K562 (cell line): ENCODE data around the gene EPHA1. TPM values are rescaled to one million over a fixed set of nuclear protein-coding genes. Genes with fewer than 3 reads are reported as not detected.

ENCODE experiments used
- FOXJ2 ChIP-seq: fragments of 200-800 bp; sonication (Bioruptor generic); IDR thresholded peaks from 2 replicates; pipeline ENCODE4 v1.6.1; 2016; ENCODE audit warnings: missing genetic modification characterization, missing compliant biosample characterization
- KLF6 ChIP-seq: fragments of 250-450 bp; sonication (Bioruptor Pico); IDR thresholded peaks from 2 replicates; pipeline ENCODE4 v1.4.0; 2020; ENCODE audit warnings: mild to moderate bottlenecking, moderate library complexity, borderline replicate concordance
- NR2C1 ChIP-seq, 2 experiments: fragments of 450-650 bp; IDR thresholded peaks; 2 replicates each; pipeline ENCODE4 v1.6.1; 2017; ENCODE audit warnings: mild to moderate bottlenecking in 2 of 2, antibody characterized with exemption in 1 of 2, inconsistent platforms in 1 of 2, missing compliant biosample characterization in 1 of 2, missing genetic modification characterization in 1 of 2
- PTTG1 ChIP-seq: fragments of 450-650 bp; IDR thresholded peaks from 2 replicates; pipeline ENCODE4 v1.6.1; 2016; ENCODE audit warnings: low read depth, mild to moderate bottlenecking, missing genetic modification characterization, missing compliant biosample characterization
- RBFOX2 ChIP-seq: fragments of 200-400 bp; formaldehyde crosslinking; IDR thresholded peaks from 2 replicates; pipeline ENCODE4 v1.6.1; 2017; ENCODE audit warnings: low read depth, mild to moderate bottlenecking, low read length, moderate library complexity
- SMAD4 ChIP-seq: fragments of 250-450 bp; sonication (Bioruptor Pico); conservative IDR thresholded peaks from 2 replicates; pipeline ENCODE4 v1.8.0; 2021; ENCODE audit warnings: inconsistent platforms, mild to moderate bottlenecking, moderate library complexity
- TCF7L2 ChIP-seq: fragments of 150-350 bp; IDR thresholded peaks from 2 replicates; pipeline ENCODE4 v1.6.1; 2016; ENCODE audit warnings: low read depth, mild to moderate bottlenecking, low read length, moderate library complexity
- TEAD2 ChIP-seq: fragments of 450-650 bp; IDR thresholded peaks from 2 replicates; pipeline ENCODE4 v1.6.1; 2016; ENCODE audit warnings: missing genetic modification characterization, control low read depth, missing compliant biosample characterization
- ZNF175 ChIP-seq: fragments of 200-800 bp; sonication (Bioruptor generic); IDR thresholded peaks from 2 replicates; pipeline ENCODE4 v1.6.1; 2016; ENCODE audit warnings: low read depth, mild to moderate bottlenecking, missing genetic modification characterization, missing compliant biosample characterization
- ZNF239 ChIP-seq: fragments of 250-450 bp; sonication (Bioruptor Pico); IDR thresholded peaks from 2 replicates; pipeline ENCODE4 v1.4.0; 2020; ENCODE audit warnings: mild to moderate bottlenecking
- ZNF609 ChIP-seq: sonication (generic); formaldehyde crosslinking; IDR thresholded peaks from 2 replicates; pipeline ENCODE4 v1.8.1; 2023; ENCODE audit warnings: missing genetic modification reagents, mild to moderate bottlenecking, borderline replicate concordance
- ZNF699 ChIP-seq: fragments of 250-450 bp; sonication (Bioruptor Pico); IDR thresholded peaks from 2 replicates; pipeline ENCODE4 v1.8.0; 2021; ENCODE audit warnings: mild to moderate bottlenecking, moderate library complexity; ENCODE audit not compliant: insufficient replicate concordance
- polyA plus RNA-seq, 8 experiments: library from polyadenylated mRNA; depleted of rRNA in 4 of 8; stranded (reverse) in 5 of 8; unstranded in 3 of 8; fragments of >200 nt; fragmentation: Nextera tagmentation in 2 of 8; fragmentation: Illumina TruSeq in 1 of 8; extraction: Ambion mirVana in 2 of 8; extraction: Trizol in 1 of 8; gene quantifications; 2 replicates each; pipeline versions ENCODE4 v1.2.1 to v1.2.3, GENCODE V29; 2011 to 2014; ENCODE audit warnings: inconsistent platforms in 1 of 8, missing spikeins in 1 of 8
- total RNA-seq, 7 experiments: library from RNA; depleted of rRNA in 6 of 7; stranded (reverse); fragments of >200 nt in 6 of 7; fragmentation: Illumina TruSeq in 2 of 7; extraction: Trizol in 2 of 7; gene quantifications; 2 replicates each; pipeline versions ENCODE4 v1.2.1 to v1.2.3, GENCODE V29; 2011 to 2021; ENCODE audit warnings: low replicate concordance in 1 of 7
- TF ChIP-seq, protein P1 (sequence below): fragments of 150-350 bp; conservative IDR thresholded peaks from 2 replicates; pipeline ENCODE4 v1.6.1; 2014; ENCODE audit warnings: low read length
- TF ChIP-seq, protein P2 (sequence below), 2 experiments: fragments of 450-650 bp in 1 of 2; IDR thresholded peaks; 2 replicates each; pipeline ENCODE4 v1.6.1; 2011 to 2017; ENCODE audit warnings: low read depth in 2 of 2, antibody characterized with exemption in 1 of 2, borderline replicate concordance in 1 of 2, low read length in 1 of 2, mild to moderate bottlenecking in 1 of 2, mixed read lengths in 1 of 2; ENCODE audit not compliant: control insufficient read depth in 1 of 2

EPHA1 gene
- total and polyA plus RNA-seq, 9 of the 15 experiments (the other 6 are each of a cell fraction or from before 2014, with no cell fraction given), result 0.22 to 0.57 (median 0.32) TPM; not detected in 6

DNA sequence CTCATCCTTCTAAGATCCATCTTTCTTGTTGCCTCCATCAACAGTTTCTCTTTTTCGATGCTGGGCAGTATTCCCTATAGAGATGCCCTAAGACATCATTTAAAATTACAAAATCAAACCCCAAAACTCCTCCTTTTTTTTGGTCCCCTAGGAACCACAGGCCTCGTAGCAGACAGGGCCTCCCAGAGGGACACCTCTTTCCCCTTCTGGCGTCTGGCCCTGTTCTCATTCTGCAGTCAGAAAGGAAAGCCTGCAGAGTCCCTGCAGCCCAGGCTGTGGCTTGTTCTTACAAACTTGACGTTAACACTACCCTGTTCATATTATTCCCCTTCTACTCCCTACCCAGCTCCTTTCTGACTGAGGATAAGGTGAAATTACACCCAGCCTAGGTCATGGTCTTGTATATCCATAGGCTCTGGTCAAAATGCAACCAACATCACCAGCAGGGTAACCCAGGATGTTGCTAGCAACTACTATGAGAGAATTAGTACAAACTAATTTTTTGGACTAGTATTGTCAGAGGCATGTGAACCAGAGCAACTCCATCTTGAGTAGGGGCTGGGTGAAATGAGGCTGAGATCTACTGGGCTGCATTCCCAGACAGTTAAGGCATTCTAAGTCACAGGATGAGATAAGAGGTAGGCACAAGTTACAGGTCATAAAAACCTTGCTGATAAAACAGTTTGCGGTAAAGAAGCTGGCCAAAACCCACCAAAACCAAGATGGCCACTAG is 3.5 kb upstream of the EPHA1 start (continued):
- TF ChIP-seq TCF7L2, result no peak
- TF ChIP-seq, protein P1, sequence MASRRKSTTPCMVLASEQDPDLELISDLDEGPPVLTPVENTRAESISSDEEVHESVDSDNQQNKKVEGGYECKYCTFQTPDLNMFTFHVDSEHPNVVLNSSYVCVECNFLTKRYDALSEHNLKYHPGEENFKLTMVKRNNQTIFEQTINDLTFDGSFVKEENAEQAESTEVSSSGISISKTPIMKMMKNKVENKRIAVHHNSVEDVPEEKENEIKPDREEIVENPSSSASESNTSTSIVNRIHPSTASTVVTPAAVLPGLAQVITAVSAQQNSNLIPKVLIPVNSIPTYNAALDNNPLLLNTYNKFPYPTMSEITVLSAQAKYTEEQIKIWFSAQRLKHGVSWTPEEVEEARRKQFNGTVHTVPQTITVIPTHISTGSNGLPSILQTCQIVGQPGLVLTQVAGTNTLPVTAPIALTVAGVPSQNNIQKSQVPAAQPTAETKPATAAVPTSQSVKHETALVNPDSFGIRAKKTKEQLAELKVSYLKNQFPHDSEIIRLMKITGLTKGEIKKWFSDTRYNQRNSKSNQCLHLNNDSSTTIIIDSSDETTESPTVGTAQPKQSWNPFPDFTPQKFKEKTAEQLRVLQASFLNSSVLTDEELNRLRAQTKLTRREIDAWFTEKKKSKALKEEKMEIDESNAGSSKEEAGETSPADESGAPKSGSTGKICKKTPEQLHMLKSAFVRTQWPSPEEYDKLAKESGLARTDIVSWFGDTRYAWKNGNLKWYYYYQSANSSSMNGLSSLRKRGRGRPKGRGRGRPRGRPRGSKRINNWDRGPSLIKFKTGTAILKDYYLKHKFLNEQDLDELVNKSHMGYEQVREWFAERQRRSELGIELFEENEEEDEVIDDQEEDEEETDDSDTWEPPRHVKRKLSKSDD, result no peak
- peak; percentile 48; the same call in 1 of the 2 replicates for TF ChIP-seq TEAD2 (tag)
- no peak for TF ChIP-seq NR2C1 (IDR thresholded peaks at IDR 0.05)
- peak; percentile 50; the same call in 1 of the 2 replicates for TF ChIP-seq NR2C1 (tag; IDR thresholded peaks at IDR 0.05)
- 0 out of 2 replicates have a peak, but pooled peaks have one; percentile 60 for TF ChIP-seq ZNF175 (CRISPR knock-in tag)
- TF ChIP-seq FOXJ2 (tag), result no peak
- TF ChIP-seq RBFOX2, result no peak
- TF ChIP-seq ZNF239 (CRISPR knock-in tag), result 0 out of 2 replicates have a peak, but pooled peaks have one; percentile 14
- no peak for TF ChIP-seq ZNF699 (CRISPR knock-in tag)
- peak; percentile 46; the same call in 1 of the 2 replicates for TF ChIP-seq KLF6 (CRISPR knock-in tag)
- peak; percentile 76 for TF ChIP-seq PTTG1 (tag)
- no peak for TF ChIP-seq ZNF609 (CRISPR knock-in tag)
- TF ChIP-seq, protein P2, sequence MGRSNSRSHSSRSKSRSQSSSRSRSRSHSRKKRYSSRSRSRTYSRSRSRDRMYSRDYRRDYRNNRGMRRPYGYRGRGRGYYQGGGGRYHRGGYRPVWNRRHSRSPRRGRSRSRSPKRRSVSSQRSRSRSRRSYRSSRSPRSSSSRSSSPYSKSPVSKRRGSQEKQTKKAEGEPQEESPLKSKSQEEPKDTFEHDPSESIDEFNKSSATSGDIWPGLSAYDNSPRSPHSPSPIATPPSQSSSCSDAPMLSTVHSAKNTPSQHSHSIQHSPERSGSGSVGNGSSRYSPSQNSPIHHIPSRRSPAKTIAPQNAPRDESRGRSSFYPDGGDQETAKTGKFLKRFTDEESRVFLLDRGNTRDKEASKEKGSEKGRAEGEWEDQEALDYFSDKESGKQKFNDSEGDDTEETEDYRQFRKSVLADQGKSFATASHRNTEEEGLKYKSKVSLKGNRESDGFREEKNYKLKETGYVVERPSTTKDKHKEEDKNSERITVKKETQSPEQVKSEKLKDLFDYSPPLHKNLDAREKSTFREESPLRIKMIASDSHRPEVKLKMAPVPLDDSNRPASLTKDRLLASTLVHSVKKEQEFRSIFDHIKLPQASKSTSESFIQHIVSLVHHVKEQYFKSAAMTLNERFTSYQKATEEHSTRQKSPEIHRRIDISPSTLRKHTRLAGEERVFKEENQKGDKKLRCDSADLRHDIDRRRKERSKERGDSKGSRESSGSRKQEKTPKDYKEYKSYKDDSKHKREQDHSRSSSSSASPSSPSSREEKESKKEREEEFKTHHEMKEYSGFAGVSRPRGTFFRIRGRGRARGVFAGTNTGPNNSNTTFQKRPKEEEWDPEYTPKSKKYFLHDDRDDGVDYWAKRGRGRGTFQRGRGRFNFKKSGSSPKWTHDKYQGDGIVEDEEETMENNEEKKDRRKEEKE (IDR thresholded peaks at IDR 0.05; ENCODE audit: borderline replicate concordance in 1 of 2, control insufficient read depth in 1 of 2, low read depth in 2 of 2, low read length in 1 of 2), result no peak
- TF ChIP-seq SMAD4 (CRISPR knock-in tag), result peak; percentile 68
